ENCODE data around the gene CDK15. TPM values are rescaled to one million over a fixed set of nuclear protein-coding genes. Genes with fewer than 3 reads are reported as not detected.
"Not testable (repeated sequence)": the region's sequence is repeated elsewhere in the genome, so short reads cannot be mapped to it uniquely, and the experiment has no call there.

Gene CDK15
- 4.5 and 7.0 TPM in 2 replicates for total RNA-seq (ENCODE audit: low replicate concordance)

GRCh38 chr2:201806442-201807170 lies at the start of gene CDK15:
CDK15 (plus strand) TSS chr2:201806537; CDS start chr2:201806665, 128 bp downstream.
- no peak for TF ChIP-seq CTCF (IDR thresholded peaks at IDR 0.05; ENCODE audit: insufficient read depth, low read length)
- H3K4me3 ChIP-seq (ENCODE audit: low read depth, low read length), result peak within 1 kb of the TSS; percentile 59
- DNase-seq (ENCODE audit: low read depth), result peak; percentile 80

DNA sequence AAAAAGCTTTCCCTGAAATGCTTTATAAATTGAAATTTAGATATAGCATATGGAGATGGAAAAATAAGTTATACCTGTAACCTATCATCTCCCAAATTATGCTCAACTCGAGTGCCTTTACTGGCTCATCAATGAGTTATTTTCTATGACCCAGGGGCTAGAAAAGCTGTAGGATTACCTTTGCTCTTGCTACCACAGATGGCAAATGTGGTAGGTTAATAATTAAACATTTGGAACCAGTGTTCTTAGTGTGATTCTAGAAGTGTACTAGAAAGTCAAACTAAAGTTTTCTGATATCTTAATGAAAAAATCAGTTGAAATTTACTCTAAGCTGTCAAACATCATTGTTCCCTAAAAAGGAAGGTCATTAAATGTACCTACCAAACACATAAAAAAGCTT lies 48.1 kb upstream of the CDK15 start:
- DNase-seq (ENCODE audit: low read depth), result no peak
- no peak for TF ChIP-seq CTCF (IDR thresholded peaks at IDR 0.05; ENCODE audit: insufficient read depth, low read length)
- no peak overlapping the region for H3K4me3 ChIP-seq (ENCODE audit: low read depth, low read length)

DNA sequence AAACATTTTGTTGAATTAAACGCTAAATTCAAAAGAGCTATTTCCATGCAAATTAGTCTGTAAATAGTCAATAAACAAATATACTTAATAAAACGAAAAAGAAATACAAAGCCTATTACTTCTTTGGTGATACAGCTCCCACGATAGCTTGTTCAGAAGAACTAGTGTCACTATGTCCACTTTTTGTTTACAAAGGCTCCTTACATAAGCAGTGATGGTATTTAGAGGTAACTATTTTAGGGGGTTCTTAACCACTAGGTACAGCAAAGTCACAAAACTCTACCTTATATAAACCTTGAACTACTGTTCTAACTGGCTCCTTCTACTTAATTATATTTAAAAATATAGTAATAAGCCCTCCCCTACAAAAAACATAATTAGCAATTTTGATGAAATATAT lies 47.5 kb upstream of the CDK15 start:
- TF ChIP-seq CTCF (IDR thresholded peaks at IDR 0.05; ENCODE audit: insufficient read depth, low read length), result no peak
- H3K4me3 ChIP-seq (ENCODE audit: low read depth, low read length), result no peak overlapping the region
- DNase-seq (ENCODE audit: low read depth), result no peak

DNA sequence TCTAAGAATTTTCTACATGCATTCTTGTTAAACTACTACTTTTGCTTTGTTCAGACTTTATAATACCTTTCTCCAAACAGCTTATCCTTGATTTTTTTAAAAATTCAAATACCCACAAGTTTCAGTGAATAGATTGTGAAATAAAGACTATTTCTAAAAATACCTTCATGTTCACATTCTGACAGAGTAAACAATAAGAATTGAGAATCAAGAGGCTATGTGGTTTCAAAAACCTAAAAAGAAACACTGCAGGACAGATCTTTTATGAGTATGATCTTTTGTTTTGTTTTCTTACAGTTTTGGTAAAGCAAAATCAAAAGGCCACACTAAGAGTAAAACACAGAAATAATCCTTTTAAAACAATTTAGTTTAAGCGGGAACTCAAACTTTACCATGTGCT lies 46.8 kb upstream of the CDK15 start:
- no peak overlapping the region for H3K4me3 ChIP-seq (ENCODE audit: low read depth, low read length)
- TF ChIP-seq CTCF (IDR thresholded peaks at IDR 0.05; ENCODE audit: insufficient read depth, low read length), result no peak
- no peak for DNase-seq (ENCODE audit: low read depth)

DNA sequence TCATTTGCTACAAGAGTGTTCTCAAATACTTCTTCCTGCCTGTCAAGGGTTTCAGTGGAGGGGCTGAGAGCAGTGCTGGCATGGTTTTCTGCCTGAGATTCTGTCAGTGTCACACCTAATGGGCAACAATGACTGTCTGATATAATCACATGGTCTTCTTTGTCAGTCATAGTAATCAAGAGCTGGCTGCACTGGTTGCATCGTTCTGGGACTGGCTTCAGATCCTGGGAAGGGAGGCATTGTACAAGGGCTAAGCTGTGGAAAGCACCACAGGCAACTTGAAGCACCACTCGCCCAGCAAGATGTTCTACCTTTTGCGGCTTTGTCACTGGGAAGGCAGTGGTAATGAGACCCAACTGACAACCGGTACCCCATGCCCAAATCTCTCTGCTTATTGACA lies 45.2 kb upstream of the CDK15 start:
- DNase-seq (ENCODE audit: low read depth), result no peak
- H3K4me3 ChIP-seq (ENCODE audit: low read depth, low read length), result no peak overlapping the region
- TF ChIP-seq CTCF (IDR thresholded peaks at IDR 0.05; ENCODE audit: insufficient read depth, low read length), result no peak

DNA sequence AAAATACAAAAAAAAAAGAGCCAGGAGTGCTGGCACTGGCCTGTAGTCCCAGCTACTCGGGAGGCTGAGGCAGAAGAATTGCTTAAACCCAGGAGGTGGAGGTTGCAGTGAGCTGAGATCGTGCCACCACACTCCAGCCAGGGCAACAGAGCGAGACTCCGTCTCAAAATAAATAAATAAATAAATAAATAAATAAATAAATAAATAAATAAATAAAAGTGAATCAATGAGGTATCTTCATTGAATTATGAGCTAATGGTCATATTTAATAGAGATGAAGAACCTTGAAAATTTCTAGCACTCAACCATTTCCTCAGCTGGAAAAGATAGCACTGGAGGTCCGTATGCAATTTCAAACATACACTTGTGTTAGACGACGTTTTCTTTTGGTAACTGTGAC lies 41.9 kb upstream of the CDK15 start:
- not testable (repeated sequence) for DNase-seq (ENCODE audit: low read depth); H3K4me3 ChIP-seq (ENCODE audit: low read depth, low read length)

- no peak for TF ChIP-seq CTCF (IDR thresholded peaks at IDR 0.05; ENCODE audit: insufficient read depth, low read length)
- DNase-seq (ENCODE audit: low read depth), result no peak
- no peak overlapping the region for H3K4me3 ChIP-seq (ENCODE audit: low read depth, low read length)
These were observed 40.5 kb upstream of the CDK15 start for GRCh38 chr2:201765799-201766198.
